NCI-H2107 (cell line): ENCODE data around the gene CCDC187.

Experiments
- DNase-seq: peaks from one replicate; lab custom pipeline; 2025; lab: John Stamatoyannopoulos, UW

CCDC187 gene

DNA sequence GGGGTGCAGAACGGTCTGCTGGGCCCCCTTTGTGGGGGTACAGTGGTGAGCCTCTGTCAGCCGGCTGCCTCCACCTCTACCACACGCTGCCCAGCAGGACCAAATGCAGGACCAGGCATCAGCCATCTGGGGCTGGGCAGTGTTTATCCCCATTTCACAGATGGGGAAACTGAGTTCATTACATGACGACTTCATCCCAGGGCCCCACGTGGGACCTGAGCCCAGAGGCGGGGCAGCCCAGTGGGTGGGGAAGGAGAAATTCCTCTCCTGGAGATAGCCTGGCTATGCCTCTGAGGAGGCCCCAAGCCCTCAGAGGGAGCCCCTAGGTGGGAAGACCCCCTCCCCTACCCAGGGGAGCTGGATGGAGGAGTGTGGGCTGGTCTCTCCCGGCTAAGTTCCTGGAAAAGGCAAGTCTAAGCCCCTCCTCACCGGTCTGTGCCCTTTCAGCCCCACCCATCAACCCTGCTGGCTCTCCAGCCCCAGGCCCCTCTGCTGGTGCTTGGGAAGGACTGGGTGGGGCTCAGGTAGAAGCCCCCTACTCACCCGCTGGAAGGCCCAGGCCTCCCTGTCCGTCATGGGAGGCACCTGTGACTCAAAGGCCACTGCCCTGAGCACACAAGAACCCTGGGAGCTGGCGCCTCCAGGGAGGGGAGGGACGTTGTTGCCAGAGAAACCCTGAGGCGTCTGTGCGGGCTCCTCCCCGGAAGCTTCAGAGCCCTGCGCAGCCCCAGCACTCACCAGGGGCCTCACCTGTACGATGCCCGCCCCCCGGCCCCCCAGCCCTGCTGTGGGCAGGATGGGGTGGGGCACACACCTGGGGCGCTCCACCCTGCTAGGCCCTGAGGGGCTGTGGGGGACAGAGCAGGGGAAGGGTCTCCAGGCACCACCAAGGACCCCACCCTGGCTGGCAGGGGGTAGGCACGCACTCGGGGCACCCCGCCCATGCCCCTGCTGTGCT is 7.4 kb upstream of the CCDC187 start:
- DNase-seq: peak; percentile 62

DNA sequence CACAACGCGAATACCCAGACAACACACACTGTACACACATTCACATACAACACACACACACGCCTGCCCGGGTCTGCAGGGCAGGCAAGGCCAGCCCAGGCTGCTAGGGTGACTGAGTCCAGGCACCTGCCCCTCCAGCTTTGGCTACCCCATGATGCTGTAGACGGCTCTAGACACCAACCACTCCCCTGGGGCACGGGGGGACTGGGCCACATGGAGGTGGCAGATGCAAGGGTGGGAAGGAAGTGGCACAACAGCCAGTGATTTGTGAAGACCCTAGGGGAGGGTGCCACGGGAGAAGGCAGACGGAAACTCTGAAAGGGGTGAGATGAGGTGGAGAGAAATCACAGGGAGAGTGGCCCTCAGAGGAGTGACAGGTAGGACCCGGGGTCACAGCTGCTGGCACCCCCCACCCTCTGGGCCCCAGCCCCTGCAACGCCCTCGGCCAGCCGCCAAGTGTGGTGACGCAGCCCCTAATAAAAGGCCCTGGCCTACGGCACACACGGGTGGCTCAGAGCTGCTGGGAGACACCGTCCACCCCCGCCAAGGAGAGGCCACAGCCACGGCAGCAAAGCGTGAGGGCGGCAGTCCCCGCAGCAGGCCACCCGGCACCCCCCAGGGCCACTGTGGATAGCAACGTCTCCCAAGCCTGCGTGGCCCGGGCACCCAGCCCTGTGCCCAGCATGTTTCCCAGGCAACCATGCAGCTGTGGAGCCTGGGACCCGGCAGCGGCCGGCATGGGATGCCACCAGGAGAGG is 6.6 kb upstream of the CCDC187 start:
- peak; percentile 69 for DNase-seq

DNA sequence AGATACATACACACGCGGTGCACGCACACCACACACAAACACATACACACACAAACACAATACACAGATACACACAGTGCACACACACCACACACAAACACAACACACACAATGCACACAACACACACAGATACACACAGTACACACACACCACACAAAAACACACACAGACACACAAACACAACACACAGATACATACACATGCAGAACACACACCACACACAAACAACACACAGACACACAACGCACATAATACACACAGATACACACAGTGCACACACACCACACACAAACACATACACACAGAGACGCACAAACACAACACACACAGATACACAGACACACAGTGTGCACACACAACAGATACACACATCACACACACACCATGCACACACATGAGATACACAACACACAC is 5.9 kb upstream of the CCDC187 start:
- no peak for DNase-seq

DNA sequence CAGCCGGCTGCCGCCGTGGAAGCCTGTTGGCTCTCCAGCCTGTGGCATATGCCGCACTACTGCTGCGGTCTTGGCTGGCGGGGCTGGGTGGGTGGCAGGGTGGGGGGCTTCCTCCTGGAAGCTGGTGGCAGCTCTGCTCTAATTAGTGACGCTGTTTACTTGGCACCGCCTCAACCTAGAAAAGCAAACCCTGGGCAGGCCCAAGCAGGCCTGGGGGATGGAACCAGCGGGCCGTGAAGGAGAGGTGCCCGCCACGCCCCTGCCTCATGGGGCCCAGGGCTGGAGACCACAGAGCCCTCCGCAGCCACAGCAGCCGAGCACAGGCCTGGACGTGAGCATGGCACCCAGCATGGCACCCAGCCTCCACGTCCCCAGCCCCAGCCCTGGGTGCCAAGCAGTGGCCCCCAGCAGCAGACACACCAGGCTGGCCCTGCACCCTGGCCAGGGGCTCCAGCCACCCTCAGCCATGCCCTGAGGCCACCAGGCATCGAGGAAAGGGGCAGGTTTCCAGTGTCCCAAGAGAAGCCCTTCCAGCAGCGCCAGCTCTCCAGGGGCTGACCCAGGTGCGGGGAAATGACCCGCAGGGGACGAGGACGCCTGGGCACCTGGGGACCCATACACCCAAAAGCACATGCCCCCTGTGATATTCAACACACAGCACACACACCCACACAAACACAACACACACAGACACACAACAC is 5.4 kb upstream of the CCDC187 start:
- peak; percentile 71 for DNase-seq

DNA sequence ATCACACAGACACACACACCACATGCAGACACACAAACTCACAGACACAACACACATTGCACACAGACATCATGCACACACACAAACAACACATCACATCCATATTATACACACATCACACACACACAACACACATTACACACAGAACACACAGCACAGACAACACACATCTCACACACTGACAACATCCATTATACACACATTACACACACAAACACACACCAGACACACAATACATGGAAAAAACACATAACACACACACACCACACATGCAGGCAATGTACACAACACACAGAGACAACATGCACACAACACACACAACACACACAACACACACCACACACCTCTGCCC is 4.8 kb upstream of the CCDC187 start:
- DNase-seq: no peak

DNA sequence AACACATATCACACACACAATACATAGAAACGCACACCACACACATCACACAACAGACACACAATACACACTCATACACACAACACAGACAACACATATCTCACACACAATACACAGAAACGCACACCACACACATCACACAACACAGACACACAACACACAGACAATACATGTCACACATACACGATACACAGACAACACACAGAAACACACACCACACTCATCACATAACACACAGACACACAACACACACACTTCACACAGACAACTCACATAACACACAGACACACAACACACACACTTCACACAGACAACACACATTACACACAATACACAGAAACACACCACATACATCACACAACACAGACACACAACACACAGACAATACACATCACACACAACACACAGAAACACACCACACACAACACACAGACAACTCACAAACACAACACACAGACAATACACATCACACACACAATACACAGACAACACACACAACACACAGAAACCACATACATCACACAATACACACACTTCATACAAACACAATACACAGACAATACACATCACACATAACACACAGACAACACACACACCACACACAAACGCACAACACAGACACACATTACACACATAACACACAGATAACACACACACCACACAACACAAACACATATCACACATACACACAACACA is 4.3 kb upstream of the CCDC187 start:
- DNase-seq: no peak

DNA sequence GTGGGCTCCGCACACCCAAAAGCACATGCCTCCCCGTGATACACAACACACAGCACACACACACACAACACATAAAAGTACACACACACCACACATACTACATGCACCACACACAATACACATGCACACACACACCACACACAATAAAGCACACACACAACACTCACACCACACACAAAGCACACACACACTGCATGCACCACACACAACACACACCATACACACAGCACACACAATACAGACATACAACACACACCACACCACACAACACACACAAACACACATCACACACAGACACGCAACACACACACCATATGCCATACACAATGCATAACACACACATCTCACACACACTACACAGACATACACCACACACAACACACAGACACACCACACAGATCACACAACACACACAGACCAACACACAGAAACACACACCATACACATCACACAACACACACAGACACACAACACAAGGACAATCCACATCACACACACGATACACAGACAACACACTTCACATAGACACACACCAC is 3.4 kb upstream of the CCDC187 start:
- DNase-seq: no peak

DNA sequence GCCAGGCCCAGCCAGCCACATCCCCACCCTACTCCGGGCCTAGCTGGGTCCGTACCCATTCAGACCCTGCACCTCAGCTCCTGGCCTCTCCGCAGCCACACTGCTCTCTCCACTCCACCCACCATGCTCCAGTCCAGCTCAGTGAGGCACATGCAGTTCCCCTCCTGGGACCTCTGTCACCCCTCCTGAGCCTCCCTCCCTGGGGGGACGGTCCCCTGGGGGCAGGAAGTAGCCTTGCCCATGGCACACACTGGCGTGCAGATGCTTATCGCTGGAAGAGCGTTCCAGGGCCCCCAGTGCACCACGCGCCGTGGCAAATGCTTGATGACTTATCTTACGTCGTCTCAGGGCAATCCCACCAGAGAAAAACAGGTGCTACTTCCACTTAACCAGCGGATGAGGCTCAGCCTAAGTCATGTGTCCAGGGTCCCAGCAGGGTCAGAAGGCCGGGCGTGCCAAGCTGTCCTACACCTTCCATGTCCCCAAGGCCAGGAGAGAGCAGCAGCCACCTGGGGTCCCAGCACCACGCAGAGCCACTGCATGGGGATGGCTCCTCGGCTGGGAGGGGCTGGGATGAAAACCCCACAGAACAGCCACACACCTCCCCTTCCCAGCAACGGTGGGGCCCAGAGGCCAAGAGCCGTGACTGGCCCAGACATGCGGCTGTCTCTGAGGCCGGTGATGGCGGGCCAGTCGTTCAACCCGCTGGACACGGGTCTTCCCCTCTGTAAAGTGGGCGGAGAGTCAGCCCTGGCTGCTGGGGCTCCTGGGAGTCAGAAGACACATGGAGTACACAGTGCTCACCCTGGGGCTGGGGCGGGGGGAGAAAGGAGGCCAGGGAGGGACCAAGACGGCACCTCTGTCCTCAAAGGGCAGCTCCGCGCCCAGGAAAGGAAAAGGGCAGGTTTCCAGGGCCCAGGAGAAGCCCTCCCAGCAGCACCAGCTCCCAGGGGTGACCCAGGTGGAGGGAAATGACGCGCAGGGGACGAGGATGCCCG is 2.6 kb upstream of the CCDC187 start:
- no peak for DNase-seq

DNA sequence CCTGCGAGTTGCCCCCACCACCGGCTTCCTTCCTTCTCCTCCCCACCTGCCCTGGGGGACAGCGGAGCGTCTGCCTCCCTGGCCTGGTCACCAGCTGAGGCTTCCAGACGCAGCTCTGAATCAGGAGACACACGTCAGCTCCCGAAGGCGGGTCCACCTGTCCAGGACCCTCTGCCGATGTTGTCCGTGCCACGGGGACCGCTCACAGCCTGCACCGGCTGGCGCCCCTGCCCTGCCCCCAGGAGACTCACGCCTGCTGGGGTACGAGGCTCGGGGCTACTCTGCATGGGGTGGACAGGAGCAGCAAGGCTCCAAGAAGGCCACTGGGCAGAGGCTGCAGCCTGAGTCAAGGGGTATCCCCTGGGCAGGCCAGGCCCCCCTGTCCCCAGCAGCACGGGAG is 1.9 kb upstream of the CCDC187 start:
- no peak for DNase-seq

DNA sequence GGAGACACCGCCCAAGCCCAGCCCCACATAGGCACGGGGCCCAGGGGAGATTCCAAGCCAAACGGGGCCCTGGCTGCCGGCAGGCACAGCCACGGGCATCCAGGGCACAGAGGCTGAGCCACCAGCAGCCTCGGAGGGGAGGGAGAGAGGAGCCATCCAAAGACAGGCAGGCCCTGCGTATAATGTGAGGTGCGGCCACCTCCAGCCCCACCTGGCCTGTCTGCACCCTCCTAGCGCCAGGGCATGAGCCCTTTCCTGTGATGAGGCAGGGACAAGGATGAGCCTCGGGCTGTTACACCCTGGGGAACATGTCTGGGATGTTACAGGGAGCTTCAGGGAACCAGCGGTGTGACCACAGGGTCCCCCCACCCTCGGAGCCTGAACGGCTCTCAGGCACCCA is 1.1 kb upstream of the CCDC187 start:
- no peak for DNase-seq

DNA sequence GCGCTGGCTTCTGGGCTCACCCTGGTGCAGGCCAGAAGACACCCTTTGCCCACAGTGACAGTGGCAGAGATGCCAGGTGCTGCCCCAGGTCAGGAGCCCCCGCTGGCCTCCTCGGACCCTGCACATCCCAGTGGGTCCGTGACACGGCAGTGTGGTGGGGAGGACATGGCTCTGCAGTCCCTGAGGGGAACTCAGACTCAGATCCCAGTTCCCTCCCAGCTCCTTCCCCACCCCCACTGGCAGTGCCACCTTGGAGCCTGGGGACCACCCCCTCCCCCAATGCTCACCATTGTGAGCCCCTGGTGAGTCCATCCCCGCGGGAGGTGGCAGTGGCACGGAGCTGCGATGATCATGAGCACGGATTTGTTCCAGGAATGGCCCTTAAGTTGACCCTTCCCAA is 562 bp upstream of the CCDC187 start:
- DNase-seq: no peak

DNA sequence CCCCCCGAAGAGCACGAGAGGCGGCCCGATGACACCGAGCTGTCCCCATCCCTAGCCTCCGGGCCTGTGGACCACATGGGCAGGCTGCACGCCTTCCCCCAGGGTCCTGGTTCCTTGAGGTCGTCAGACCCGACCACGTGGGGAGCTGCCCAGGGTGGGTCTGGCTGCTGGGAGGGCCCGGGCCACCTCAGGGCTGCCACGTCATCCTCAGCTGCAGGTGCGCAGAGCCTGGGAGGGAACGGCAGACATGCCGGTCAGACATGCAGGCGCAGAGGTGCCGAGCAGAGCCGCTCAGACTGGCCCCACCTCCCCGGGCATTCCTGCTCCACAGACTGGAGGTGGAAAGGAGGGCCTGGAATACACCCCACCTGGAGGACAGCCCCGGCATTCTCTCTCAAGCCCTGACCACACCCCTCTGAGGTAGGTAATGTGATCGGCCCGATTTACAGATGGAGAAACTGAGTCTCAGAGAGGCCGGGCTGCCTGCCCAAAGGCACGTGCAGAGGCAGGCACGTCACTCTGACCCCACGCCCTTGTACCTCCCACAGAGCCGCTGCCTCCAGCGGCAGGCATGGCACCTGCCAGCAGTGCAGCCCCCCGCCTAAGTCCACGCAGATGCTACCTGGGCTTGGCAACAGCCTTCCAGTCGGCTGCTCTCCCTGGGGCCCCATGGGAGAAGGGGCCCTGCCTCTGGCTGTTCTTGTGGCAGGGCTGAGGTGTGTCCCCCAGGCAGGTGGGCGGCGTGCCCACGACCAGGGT is 649 bp downstream of the CCDC187 start:
- no peak for DNase-seq

DNA sequence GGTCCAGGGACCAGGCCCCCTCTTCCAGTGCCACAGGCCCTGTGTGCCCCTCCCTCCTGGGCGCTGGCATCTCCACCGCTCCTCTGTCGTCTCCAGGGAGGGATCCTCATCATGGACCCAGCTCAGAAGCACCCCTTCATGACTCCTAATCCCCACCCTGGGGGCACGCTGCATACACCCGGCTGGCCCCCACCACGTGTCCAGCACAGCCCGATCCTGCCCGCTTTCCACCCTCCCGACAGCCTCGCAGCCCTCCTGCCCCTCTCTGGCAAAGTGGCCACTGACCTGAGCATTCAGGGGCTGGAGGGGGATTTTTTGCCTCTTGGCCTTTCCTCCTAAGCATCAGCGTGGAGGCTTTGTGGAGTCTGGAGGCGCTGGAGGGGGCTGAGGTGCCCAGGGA is 1.4 kb downstream of the CCDC187 start:
- DNase-seq: no peak

DNA sequence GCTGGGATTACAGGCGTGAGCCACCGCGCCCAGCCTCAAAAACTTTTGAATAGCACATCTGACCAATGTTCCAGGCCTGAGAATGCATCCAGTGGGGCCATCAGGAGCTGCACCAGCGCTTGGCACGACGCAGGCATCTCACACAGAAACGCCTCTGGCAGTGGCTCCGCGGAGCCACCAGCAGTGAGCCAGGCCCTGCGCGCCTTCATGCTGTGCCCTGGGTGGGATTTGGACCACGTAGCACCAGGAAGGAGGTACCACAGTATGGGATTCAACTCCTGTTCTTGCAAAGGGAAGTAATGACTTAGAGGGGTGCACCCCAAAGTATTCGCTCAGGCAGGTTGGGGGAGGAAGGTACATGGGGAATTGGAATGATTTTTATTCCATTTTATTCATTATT is 3.0 kb downstream of the CCDC187 start:
- no peak for DNase-seq

DNA sequence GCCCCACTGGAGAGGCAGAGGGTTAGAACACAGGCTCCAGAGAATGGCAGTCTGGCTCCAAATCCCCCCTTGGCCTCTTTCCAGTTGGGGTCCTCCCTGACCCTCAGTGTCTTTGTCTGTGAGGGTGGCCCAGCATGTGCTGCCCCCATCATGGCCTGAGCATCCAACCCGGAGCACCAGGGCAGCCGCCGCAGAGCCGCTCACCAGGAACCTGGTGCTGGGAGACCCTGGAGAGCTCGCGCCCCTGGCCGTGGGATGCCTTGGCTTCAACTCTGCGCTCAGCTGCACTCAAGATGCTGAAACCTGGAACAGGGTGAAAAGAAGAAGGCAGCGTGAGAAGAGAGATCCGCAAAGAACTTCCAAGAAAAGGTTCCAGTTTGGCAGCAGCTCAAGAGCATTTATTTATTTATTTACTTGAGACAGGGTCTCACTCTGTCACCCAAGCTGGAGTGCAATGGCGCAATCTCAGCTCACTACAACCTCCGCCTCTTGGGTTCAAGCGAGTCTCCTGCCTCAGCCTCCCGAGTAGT is 3.8 kb downstream of the CCDC187 start:
- DNase-seq: no peak

DNA sequence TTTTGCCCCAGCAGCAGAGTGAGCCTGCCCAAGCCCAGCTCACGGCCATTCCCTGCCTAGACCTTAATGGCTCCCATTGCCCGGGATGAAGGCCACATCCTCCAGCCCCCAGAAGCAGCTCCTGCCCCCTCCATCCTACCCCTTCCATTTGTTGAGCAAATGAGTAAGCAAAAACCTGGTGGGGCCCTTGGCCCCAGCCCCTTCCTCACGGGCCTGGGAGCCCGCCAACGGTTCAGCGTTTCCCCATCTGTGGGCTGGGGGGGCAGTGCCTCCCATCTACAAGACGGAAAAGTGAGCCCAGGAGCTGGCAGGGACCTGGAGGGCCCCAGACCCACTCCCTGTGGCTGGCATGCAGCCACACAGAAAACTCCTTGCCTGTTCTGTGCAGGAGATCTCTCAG is 4.4 kb downstream of the CCDC187 start:
- no peak for DNase-seq

DNA sequence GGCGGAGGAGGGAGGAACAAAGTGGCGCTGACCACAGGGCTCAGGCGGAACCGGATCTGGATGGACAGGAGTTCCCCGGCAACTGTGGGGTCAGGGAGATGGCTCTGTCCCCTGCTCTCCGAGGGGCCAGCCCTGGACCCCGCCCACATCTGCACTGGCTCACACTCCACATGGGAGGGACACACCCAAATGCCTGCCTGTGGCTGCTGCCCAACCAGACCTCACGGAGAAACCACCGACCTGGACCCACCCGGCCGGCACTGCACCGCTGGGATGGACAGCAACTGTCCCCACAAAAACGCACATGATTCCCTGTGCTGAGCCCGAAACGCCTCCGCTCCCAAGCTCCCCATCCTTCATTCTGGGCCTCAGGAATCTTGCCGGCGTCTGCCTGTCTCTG is 4.8 kb downstream of the CCDC187 start:
- DNase-seq: no peak

DNA sequence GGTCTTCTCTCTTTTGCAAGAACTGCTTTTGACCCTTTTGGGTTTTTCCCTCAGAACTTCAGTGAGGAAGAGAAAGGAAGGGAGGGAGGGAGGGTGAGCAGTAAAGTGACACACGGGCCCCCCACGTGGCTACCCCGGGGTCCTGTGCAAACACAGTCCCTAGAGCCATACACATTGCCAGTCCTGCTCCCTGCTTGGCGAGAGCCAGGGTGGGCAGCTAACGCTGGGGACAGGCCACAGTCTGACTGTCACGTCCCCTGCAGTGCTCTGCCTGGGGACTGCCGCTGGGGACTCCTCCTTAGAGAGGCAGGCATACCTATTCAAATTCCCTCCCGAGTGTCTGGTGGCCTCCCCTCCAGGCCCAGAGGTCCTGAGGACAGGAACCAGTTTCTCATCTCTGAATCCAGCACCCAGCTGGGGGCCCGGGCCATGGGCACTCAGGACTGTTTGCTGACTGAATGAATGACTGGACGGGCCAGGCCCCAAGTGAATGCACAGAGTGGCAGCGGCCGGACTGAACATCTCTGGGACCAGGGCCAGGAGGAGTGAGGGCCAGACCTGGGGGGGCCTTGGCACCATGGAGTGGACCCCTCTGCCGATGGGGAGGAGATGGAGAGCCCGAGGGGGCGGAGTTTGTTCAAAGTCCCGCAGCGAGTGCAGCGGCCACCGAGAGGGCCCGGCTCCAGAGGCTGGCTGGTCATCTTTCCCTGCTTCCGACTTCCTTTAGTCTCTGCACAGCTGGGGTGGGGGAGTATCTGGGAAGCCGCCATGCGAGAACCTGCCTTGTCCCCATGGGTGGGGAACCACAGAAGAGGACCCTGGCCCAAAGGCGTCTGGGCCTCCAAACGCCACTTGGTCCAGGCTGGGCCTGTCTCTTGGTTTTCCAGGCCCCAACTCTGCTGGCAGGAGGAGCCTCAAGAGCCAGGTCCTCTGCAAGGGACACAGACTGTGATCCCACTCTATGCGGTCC is 5.8 kb downstream of the CCDC187 start:
- no peak for DNase-seq
